Measurements from ENCODE around the gene HSH2D. TPM values are rescaled to one million over a fixed set of nuclear protein-coding genes. Genes with fewer than 3 reads are reported as not detected.
A peak's percentile ranks its signal among the peaks of the same experiment; 100 is the strongest.

The HSH2D gene
- total and polyA plus RNA-seq, 9 of the 15 experiments (the other 6 are each of a cell fraction or from before 2014, with no cell fraction given), result 0.03 to 1.1 (median 0.35) TPM; not detected in 1

- TF ChIP-seq, protein P1, sequence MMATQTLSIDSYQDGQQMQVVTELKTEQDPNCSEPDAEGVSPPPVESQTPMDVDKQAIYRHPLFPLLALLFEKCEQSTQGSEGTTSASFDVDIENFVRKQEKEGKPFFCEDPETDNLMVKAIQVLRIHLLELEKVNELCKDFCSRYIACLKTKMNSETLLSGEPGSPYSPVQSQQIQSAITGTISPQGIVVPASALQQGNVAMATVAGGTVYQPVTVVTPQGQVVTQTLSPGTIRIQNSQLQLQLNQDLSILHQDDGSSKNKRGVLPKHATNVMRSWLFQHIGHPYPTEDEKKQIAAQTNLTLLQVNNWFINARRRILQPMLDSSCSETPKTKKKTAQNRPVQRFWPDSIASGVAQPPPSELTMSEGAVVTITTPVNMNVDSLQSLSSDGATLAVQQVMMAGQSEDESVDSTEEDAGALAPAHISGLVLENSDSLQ (IDR thresholded peaks at IDR 0.05), result peak; percentile 85
- TF ChIP-seq, protein P2, sequence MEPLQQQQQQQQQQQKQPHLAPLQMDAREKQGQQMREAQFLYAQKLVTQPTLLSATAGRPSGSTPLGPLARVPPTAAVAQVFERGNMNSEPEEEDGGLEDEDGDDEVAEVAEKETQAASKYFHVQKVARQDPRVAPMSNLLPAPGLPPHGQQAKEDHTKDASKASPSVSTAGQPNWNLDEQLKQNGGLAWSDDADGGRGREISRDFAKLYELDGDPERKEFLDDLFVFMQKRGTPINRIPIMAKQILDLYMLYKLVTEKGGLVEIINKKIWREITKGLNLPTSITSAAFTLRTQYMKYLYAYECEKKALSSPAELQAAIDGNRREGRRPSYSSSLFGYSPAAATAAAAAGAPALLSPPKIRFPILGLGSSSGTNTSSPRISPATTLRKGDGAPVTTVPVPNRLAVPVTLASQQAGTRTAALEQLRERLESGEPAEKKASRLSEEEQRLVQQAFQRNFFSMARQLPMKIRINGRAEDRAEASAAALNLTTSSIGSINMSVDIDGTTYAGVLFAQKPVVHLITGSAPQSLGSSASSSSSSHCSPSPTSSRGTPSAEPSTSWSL (CRISPR knock-in tag; IDR thresholded peaks at IDR 0.05; ENCODE audit: borderline replicate concordance), result no peak
- TF ChIP-seq ZNF174 (CRISPR knock-in tag; IDR thresholded peaks at IDR 0.05), result no peak
- peak; percentile 20; the same call in 1 of the 2 replicates for TF ChIP-seq ESRRA (IDR thresholded peaks at IDR 0.05; ENCODE audit: borderline replicate concordance, low read depth)
- no peak for TF ChIP-seq COPS2 (conservative IDR thresholded peaks at IDR 0.05)
- TF ChIP-seq FOXK1 (CRISPR knock-in tag; IDR thresholded peaks at IDR 0.05; ENCODE audit: borderline replicate concordance), result no peak
- no peak for TF ChIP-seq ZNF354B (CRISPR knock-in tag; IDR thresholded peaks at IDR 0.05)
- no peak for TF ChIP-seq THRAP3 (IDR thresholded peaks at IDR 0.05; ENCODE audit: borderline replicate concordance)
- TF ChIP-seq, protein P3, sequence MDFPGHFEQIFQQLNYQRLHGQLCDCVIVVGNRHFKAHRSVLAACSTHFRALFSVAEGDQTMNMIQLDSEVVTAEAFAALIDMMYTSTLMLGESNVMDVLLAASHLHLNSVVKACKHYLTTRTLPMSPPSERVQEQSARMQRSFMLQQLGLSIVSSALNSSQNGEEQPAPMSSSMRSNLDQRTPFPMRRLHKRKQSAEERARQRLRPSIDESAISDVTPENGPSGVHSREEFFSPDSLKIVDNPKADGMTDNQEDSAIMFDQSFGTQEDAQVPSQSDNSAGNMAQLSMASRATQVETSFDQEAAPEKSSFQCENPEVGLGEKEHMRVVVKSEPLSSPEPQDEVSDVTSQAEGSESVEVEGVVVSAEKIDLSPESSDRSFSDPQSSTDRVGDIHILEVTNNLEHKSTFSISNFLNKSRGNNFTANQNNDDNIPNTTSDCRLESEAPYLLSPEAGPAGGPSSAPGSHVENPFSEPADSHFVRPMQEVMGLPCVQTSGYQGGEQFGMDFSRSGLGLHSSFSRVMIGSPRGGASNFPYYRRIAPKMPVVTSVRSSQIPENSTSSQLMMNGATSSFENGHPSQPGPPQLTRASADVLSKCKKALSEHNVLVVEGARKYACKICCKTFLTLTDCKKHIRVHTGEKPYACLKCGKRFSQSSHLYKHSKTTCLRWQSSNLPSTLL (IDR thresholded peaks at IDR 0.05), result no peak
- no peak for TF ChIP-seq STAT5B (CRISPR knock-in tag; IDR thresholded peaks at IDR 0.05)
- TF ChIP-seq POLR3A (IDR thresholded peaks at IDR 0.05; ENCODE audit: borderline replicate concordance, extremely low read depth, insufficient read depth, insufficient read length), result no peak
- no peak for TF ChIP-seq BRD4 (IDR thresholded peaks at IDR 0.05)
- no peak for TF ChIP-seq CHCHD3 (CRISPR knock-in tag; IDR thresholded peaks at IDR 0.05)
- TF ChIP-seq HLTF (IDR thresholded peaks at IDR 0.05), result peak; percentile 34; the same call in 1 of the 2 replicates
- TF ChIP-seq GABPB1 (CRISPR knock-in tag; IDR thresholded peaks at IDR 0.05), result peak; percentile 94
- TF ChIP-seq CEBPG (CRISPR knock-in tag; IDR thresholded peaks at IDR 0.05), result no peak
- no peak for TF ChIP-seq CEBPG (tag; conservative IDR thresholded peaks at IDR 0.05 in 1 of 2, IDR thresholded peaks at IDR 0.05 in 1 of 2)
- TF ChIP-seq LCOR (CRISPR knock-in tag; IDR thresholded peaks at IDR 0.05), result no peak; the same call in 1 of the 2 replicates
- TF ChIP-seq SRSF1 (IDR thresholded peaks at IDR 0.05; ENCODE audit: low read depth, low read length), result no peak
- TF ChIP-seq ARID2 (IDR thresholded peaks at IDR 0.05), result no peak
- TF ChIP-seq, protein P4, sequence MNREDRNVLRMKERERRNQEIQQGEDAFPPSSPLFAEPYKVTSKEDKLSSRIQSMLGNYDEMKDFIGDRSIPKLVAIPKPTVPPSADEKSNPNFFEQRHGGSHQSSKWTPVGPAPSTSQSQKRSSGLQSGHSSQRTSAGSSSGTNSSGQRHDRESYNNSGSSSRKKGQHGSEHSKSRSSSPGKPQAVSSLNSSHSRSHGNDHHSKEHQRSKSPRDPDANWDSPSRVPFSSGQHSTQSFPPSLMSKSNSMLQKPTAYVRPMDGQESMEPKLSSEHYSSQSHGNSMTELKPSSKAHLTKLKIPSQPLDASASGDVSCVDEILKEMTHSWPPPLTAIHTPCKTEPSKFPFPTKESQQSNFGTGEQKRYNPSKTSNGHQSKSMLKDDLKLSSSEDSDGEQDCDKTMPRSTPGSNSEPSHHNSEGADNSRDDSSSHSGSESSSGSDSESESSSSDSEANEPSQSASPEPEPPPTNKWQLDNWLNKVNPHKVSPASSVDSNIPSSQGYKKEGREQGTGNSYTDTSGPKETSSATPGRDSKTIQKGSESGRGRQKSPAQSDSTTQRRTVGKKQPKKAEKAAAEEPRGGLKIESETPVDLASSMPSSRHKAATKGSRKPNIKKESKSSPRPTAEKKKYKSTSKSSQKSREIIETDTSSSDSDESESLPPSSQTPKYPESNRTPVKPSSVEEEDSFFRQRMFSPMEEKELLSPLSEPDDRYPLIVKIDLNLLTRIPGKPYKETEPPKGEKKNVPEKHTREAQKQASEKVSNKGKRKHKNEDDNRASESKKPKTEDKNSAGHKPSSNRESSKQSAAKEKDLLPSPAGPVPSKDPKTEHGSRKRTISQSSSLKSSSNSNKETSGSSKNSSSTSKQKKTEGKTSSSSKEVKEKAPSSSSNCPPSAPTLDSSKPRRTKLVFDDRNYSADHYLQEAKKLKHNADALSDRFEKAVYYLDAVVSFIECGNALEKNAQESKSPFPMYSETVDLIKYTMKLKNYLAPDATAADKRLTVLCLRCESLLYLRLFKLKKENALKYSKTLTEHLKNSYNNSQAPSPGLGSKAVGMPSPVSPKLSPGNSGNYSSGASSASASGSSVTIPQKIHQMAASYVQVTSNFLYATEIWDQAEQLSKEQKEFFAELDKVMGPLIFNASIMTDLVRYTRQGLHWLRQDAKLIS (CRISPR knock-in tag; IDR thresholded peaks at IDR 0.05), result no peak
- TF ChIP-seq C11orf30 (IDR thresholded peaks at IDR 0.05; ENCODE audit: low read depth), result peak; percentile 91
Measured at GRCh38 chr19:16185123-16185767, 41.8 kb downstream of the HSH2D start, which contains the start of gene FAM32A (continued).

All from K562 (cell line).